ENCODE results near the gene PRICKLE4.
A peak's percentile ranks its signal among the peaks of the same experiment; 100 is the strongest.

The PRICKLE4 gene

DNA sequence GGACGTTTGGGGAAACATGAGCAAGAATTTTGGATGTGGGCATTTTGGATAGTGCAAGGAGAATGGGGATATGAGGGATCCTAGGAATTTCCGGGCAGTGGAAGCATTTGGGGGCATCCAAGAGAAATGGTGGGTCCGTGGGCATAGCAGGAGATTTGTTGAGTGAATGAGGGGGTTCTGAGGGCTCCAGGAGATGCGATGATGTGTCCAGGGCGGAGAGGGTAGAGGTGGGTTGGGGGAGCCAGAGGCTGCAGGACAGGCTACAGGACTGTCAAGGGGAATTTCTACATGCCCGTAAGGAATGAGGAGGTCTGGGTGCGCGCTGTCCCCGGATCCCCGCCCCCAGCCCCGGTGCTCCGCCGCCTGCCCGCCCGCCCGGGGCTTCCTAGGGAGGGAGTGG, 1.2 kb upstream of the PRICKLE4 start:
- H3K4me1 ChIP-seq (ENCODE audit: insufficient read depth, low read length), result peaks cover 19% of the 10 kb centered on the region
- H3K36me3 ChIP-seq (ENCODE audit: insufficient read depth, low read length), result peaks cover 25% of the 10 kb centered on the region
- no peak overlapping the region for H3K27ac ChIP-seq (ENCODE audit: low read depth, low read length)
- peak overlapping the region; percentile 37 to 63 for H3K4me3 ChIP-seq (ENCODE audit: low read depth in 1 of 2, low read length in 2 of 2)
- H3K9ac ChIP-seq (ENCODE audit: low read length), result peak overlapping the region; percentile 71
- H3K9me3 ChIP-seq (ENCODE audit: low read length), result no peaks in the 10 kb centered on the region
- H3K27me3 ChIP-seq (ENCODE audit: control insufficient read depth in 1 of 2, insufficient read depth in 2 of 2, low read length in 2 of 2), result no peaks in the 10 kb centered on the region

GRCh38 chr6:41779788-41780550, 613 bp upstream of the PRICKLE4 start, which contains the start of gene FRS3:
Gene FRS3 (minus strand): TSS chr6:41779900. CDS start chr6:41776987, 2,913 bp downstream.
- H3K36me3 ChIP-seq (ENCODE audit: insufficient read depth, low read length), result peaks cover 19% of the 10 kb centered on the region
- H3K4me3 ChIP-seq (ENCODE audit: low read depth in 1 of 2, low read length in 2 of 2), result peak within 1 kb of the TSS; percentile 37 to 69
- H3K27me3 ChIP-seq (ENCODE audit: control insufficient read depth in 1 of 2, insufficient read depth in 2 of 2, low read length in 2 of 2), result no peaks in the 10 kb centered on the region
- H3K4me1 ChIP-seq (ENCODE audit: insufficient read depth, low read length), result peaks cover 19% of the 10 kb centered on the region
- H3K27ac ChIP-seq (ENCODE audit: low read depth, low read length), result peak within 1 kb of the TSS; percentile 70
- peak within 1 kb of the TSS; percentile 71 for H3K9ac ChIP-seq (ENCODE audit: low read length)
- H3K9me3 ChIP-seq (ENCODE audit: low read length), result no peaks in the 10 kb centered on the region

- Histone ChIP-seq H3K36me3 (ENCODE audit: insufficient read depth, low read length) (peaks cover 8% of the 10 kb centered on the region), H3K27ac (ENCODE audit: low read depth, low read length) (peak overlapping the region; percentile 66), H3K4me1 (ENCODE audit: insufficient read depth, low read length) (peaks cover 30% of the 10 kb centered on the region), H3K4me3 (ENCODE audit: low read depth in 1 of 2, low read length in 2 of 2) (peak overlapping the region in 1 of 2 donors; percentile 47), H3K9me3 (ENCODE audit: low read length) (no peaks in the 10 kb centered on the region), H3K9ac (ENCODE audit: low read length) (peak overlapping the region; percentile 18), H3K27me3 (ENCODE audit: control insufficient read depth in 1 of 2, insufficient read depth in 2 of 2, low read length in 2 of 2) (no peaks in the 10 kb centered on the region)
Observed at GRCh38 chr6:41781366-41781730, 766 bp downstream of the PRICKLE4 start.

DNA sequence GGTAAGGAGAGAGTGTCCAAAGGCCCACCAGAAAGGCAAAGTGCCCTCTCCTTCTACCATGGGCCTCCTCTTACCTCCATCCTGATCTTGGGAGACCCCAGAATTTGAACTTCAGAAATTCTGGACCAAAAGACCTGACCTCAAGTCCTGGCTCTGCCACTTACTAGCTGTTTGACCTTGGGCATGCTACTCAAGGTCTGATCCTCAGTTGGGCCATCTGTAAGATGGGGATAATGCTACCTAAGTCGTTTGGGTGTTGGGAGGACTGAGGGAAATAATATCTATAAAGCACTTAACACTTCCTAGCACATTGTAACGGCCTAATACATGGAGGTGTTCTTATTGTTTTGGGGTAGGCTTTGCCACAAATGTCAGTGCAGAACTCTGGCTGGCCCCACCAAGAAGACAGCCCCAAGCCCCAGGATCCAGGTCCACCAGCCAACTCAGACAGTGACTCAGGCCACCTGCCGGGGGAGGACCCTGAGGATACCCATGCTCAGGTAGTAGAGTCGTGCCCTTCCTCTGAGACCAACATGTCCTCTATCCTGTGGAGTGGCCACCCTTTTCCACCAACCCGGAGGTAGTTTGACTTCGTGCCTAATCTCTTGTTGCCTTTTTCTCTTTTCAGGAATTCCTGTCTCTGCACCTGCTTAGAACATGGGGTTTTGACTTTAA, 2.7 kb downstream of the PRICKLE4 start:
- Histone ChIP-seq H3K36me3 (ENCODE audit: insufficient read depth, low read length) (no peaks in the 10 kb centered on the region), H3K27ac (ENCODE audit: low read depth, low read length) (no peak overlapping the region), H3K9me3 (ENCODE audit: low read length) (no peaks in the 10 kb centered on the region), H3K27me3 (ENCODE audit: control insufficient read depth in 1 of 2, insufficient read depth in 2 of 2, low read length in 2 of 2) (no peaks in the 10 kb centered on the region), H3K4me1 (ENCODE audit: insufficient read depth, low read length) (peaks cover 30% of the 10 kb centered on the region), H3K4me3 (ENCODE audit: low read depth in 1 of 2, low read length in 2 of 2) (no peak overlapping the region), H3K9ac (ENCODE audit: low read length) (no peak overlapping the region)

- H3K4me1 ChIP-seq (ENCODE audit: insufficient read depth, low read length), result peaks cover 26% of the 10 kb centered on the region
- no peak overlapping the region for H3K27ac ChIP-seq (ENCODE audit: low read depth, low read length)
- H3K9ac ChIP-seq (ENCODE audit: low read length), result no peak overlapping the region
Observed at GRCh38 chr6:41784581-41785171, 4.1 kb downstream of the PRICKLE4 start.

GRCh38 chr6:41785254-41785653, 4.7 kb downstream of the PRICKLE4 start:
- Histone ChIP-seq H3K4me3 (ENCODE audit: low read depth in 1 of 2, low read length in 2 of 2) (no peak overlapping the region), H3K9me3 (ENCODE audit: low read length) (no peaks in the 10 kb centered on the region), H3K27ac (ENCODE audit: low read depth, low read length) (no peak overlapping the region), H3K36me3 (ENCODE audit: insufficient read depth, low read length) (peaks cover 14% of the 10 kb centered on the region), H3K4me1 (ENCODE audit: insufficient read depth, low read length) (peaks cover 26% of the 10 kb centered on the region), H3K27me3 (ENCODE audit: control insufficient read depth in 1 of 2, insufficient read depth in 2 of 2, low read length in 2 of 2) (no peaks in the 10 kb centered on the region), H3K9ac (ENCODE audit: low read length) (no peak overlapping the region)

More at GRCh38 chr6:41784581-41785171, 4.1 kb downstream of the PRICKLE4 start:
- no peaks in the 10 kb centered on the region for H3K27me3 ChIP-seq (ENCODE audit: control insufficient read depth in 1 of 2, insufficient read depth in 2 of 2, low read length in 2 of 2)
- H3K9me3 ChIP-seq (ENCODE audit: low read length), result no peaks in the 10 kb centered on the region
- no peak overlapping the region for H3K4me3 ChIP-seq (ENCODE audit: low read depth in 1 of 2, low read length in 2 of 2)
- H3K36me3 ChIP-seq (ENCODE audit: insufficient read depth, low read length), result peaks cover 8% of the 10 kb centered on the region

- peaks cover 24% of the 10 kb centered on the region for H3K4me1 ChIP-seq (ENCODE audit: insufficient read depth, low read length)
- H3K9me3 ChIP-seq (ENCODE audit: low read length), result no peaks in the 10 kb centered on the region
Observed at GRCh38 chr6:41785689-41786450, 5.3 kb downstream of the PRICKLE4 start.

GRCh38 chr6:41786451-41787218, 6.1 kb downstream of the PRICKLE4 start:
- H3K9ac ChIP-seq (ENCODE audit: low read length), result peak overlapping the region; percentile 98
- peaks cover 22% of the 10 kb centered on the region for H3K36me3 ChIP-seq (ENCODE audit: insufficient read depth, low read length)
- peak overlapping the region; percentile 88 to 98 for H3K4me3 ChIP-seq (ENCODE audit: low read depth in 1 of 2, low read length in 2 of 2)
- H3K27me3 ChIP-seq (ENCODE audit: control insufficient read depth in 1 of 2, insufficient read depth in 2 of 2, low read length in 2 of 2), result no peaks in the 10 kb centered on the region
- H3K4me1 ChIP-seq (ENCODE audit: insufficient read depth, low read length), result peaks cover 17% of the 10 kb centered on the region
- peak overlapping the region; percentile 100 for H3K27ac ChIP-seq (ENCODE audit: low read depth, low read length)
- H3K9me3 ChIP-seq (ENCODE audit: low read length), result no peaks in the 10 kb centered on the region

More at GRCh38 chr6:41785689-41786450, 5.3 kb downstream of the PRICKLE4 start:
- Histone ChIP-seq H3K27ac (ENCODE audit: low read depth, low read length) (peak overlapping the region; percentile 52), H3K9ac (ENCODE audit: low read length) (peak overlapping the region; percentile 45), H3K27me3 (ENCODE audit: control insufficient read depth in 1 of 2, insufficient read depth in 2 of 2, low read length in 2 of 2) (no peaks in the 10 kb centered on the region), H3K4me3 (ENCODE audit: low read depth in 1 of 2, low read length in 2 of 2) (peak overlapping the region; percentile 88 to 98), H3K36me3 (ENCODE audit: insufficient read depth, low read length) (peaks cover 17% of the 10 kb centered on the region)

DNA sequence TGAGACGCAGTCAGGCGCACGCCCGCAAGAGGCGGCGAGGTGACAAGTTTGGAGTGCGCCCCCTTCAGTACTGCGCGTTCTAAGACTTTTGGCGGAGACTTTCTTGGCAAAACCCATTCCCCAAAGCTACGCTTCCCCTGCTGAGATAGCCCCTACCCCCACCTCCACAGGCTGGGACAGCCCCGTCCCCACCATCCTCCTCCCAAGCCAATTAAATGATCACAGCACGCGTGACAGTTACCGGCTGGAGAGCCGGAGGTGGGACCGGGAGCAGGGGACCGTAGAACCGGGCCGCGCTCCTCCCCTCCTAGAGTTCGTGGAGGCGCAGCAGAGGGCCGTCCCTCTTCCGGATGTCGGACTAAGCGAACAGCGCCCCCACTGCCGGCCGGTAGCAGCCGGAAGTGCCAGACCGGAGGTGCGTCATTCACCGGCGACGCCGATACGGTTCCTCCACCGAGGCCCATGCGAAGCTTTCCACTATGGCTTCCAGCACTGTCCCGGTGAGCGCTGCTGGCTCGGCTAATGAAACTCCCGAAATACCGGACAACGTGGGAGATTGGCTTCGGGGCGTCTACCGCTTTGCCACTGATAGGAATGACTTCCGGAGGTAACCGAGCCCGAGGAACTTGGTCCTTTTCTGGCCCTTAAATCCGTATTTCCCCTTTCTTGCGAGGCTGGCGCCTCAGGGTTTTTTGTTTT, 6.8 kb downstream of the PRICKLE4 start, which contains the start of gene TOMM6:
Gene TOMM6, plus strand, starts transcription at position 476 of the 699 bp plus-strand sequence. Its CDS starts 4 bp downstream, at position 480.
- H3K36me3 ChIP-seq (ENCODE audit: insufficient read depth, low read length), result peaks cover 29% of the 10 kb centered on the region
- H3K27me3 ChIP-seq (ENCODE audit: control insufficient read depth in 1 of 2, insufficient read depth in 2 of 2, low read length in 2 of 2), result no peaks in the 10 kb centered on the region
- peak within 1 kb of the TSS; percentile 100 for H3K27ac ChIP-seq (ENCODE audit: low read depth, low read length)
- no peaks in the 10 kb centered on the region for H3K9me3 ChIP-seq (ENCODE audit: low read length)
- H3K9ac ChIP-seq (ENCODE audit: low read length), result peak within 1 kb of the TSS; percentile 98
- H3K4me1 ChIP-seq (ENCODE audit: insufficient read depth, low read length), result peaks cover 17% of the 10 kb centered on the region
- peak within 1 kb of the TSS; percentile 88 to 98 for H3K4me3 ChIP-seq (ENCODE audit: low read depth in 1 of 2, low read length in 2 of 2)

GRCh38 chr6:41789390-41789724, 8.8 kb downstream of the PRICKLE4 start:
- H3K27me3 ChIP-seq (ENCODE audit: control insufficient read depth in 1 of 2, insufficient read depth in 2 of 2, low read length in 2 of 2), result no peaks in the 10 kb centered on the region
- H3K4me3 ChIP-seq (ENCODE audit: low read depth in 1 of 2, low read length in 2 of 2), result no peak overlapping the region
- peaks cover 32% of the 10 kb centered on the region for H3K36me3 ChIP-seq (ENCODE audit: insufficient read depth, low read length)
- no peak overlapping the region for H3K27ac ChIP-seq (ENCODE audit: low read depth, low read length)
- H3K4me1 ChIP-seq (ENCODE audit: insufficient read depth, low read length), result peaks cover 17% of the 10 kb centered on the region
- H3K9ac ChIP-seq (ENCODE audit: low read length), result no peak overlapping the region
- no peaks in the 10 kb centered on the region for H3K9me3 ChIP-seq (ENCODE audit: low read length)

All from muscle layer of colon (tissue), 2 donors.